ENCODE data around the gene DPH5.

GRCh38 chr1:101026430-101026788 lies 825 bp upstream of the DPH5 start:
- TF ChIP-seq CTCF (IDR thresholded peaks at IDR 0.05): no peak
- no peak for TF ChIP-seq POLR2A (IDR thresholded peaks at IDR 0.05)
- no peak for TF ChIP-seq EP300 (IDR thresholded peaks at IDR 0.05)
